Measurements from ENCODE around the gene PPFIA1. TPM values are rescaled to one million over a fixed set of nuclear protein-coding genes. Genes with fewer than 3 reads are reported as not detected.

The PPFIA1 gene
- total and polyA plus RNA-seq, 2 of the 8 experiments (the other 6 are each of a cell fraction or from before 2014, with no cell fraction given), result 44.3 to 73.5 TPM

GRCh38 chr11:70255477-70256116, 14.9 kb upstream of the PPFIA1 start:
- no peak overlapping the region for H3K14ac ChIP-seq (ENCODE audit: insufficient read length)
- no peak overlapping the region for H4K8ac ChIP-seq (ENCODE audit: extremely low read depth, insufficient read depth, low read length)
- no peak overlapping the region for H3K23ac ChIP-seq (ENCODE audit: insufficient read length)
- H2AFZ ChIP-seq (ENCODE audit: low read length), result peak overlapping the region; percentile 25; the same call in 1 of the 2 replicates
- H3K79me2 ChIP-seq (ENCODE audit: control insufficient read depth in 1 of 2, insufficient read depth in 2 of 2, low read length in 2 of 2), result no peaks in the 10 kb centered on the region
- FAIRE-seq (no peak), DNase-seq (ENCODE audit: low read depth in 1 of 2, low spot score in 2 of 2) (no peak)
- no peak overlapping the region for H3K56ac ChIP-seq (replicated peaks; ENCODE audit: insufficient read length, low read depth, low read length)
- 0 out of 2 replicates have a peak overlapping the region, but pooled peaks have one; percentile 1 for H2AK5ac ChIP-seq (ENCODE audit: low read depth, low read length)
- no peak overlapping the region for H2BK12ac ChIP-seq (ENCODE audit: low read depth, low read length)
- 87% methylated on average over 12 of the region's 12 CpGs; no CpG with 5 or more reads in 1 of the 2 experiments for WGBS, 2 experiments (ENCODE audit: extremely low coverage in 1 of 2, insufficient coverage in 1 of 2, insufficient read length in 1 of 2, insufficient replicate concordance in 2 of 2, low coverage in 1 of 2, low lambda C conversion rate in 2 of 2, missing lambda C conversion rate in 1 of 2)
- no peak overlapping the region for H3K27ac ChIP-seq (ENCODE audit: low read depth, low read length)
- no peaks in the 10 kb centered on the region for H3K79me1 ChIP-seq (ENCODE audit: low read depth, low read length)
- no peak overlapping the region for H4K5ac ChIP-seq (ENCODE audit: insufficient read length, low read depth, low read length)
- no peak overlapping the region for H2BK15ac ChIP-seq (ENCODE audit: low read length)
- H3K9me3 ChIP-seq (ENCODE audit: insufficient read depth in 2 of 2, low read depth in 1 of 2, low read length in 1 of 2), result no peaks in the 10 kb centered on the region
- no peaks in the 10 kb centered on the region for H4K20me1 ChIP-seq (replicated peaks in 1 of 2; ENCODE audit: control insufficient read depth in 1 of 2, insufficient read depth in 2 of 2, low read length in 2 of 2)
- H2BK120ac ChIP-seq (replicated peaks; ENCODE audit: low read depth, low read length), result no peak overlapping the region
- ChIA-PET POLR2A (ENCODE audit: partially characterized antibody) (interaction anchor here (1.6 kb wide), 1 partner anchor 13 kb away, joined by 3 read pairs; no protein-coding TSS in a partner anchor), CTCF (ENCODE audit: partially characterized antibody) (no interaction called here)
- H3K27me3 ChIP-seq (replicated peaks in 1 of 4; ENCODE audit: control insufficient read depth in 3 of 4, extremely low read depth in 1 of 4, insufficient read depth in 3 of 4, low read length in 3 of 4), result no peaks in the 10 kb centered on the region
- H4K91ac ChIP-seq (replicated peaks; ENCODE audit: insufficient read length, low read length), result no peak overlapping the region
- H3K4ac ChIP-seq (replicated peaks; ENCODE audit: insufficient read length, low read depth, low read length), result no peak overlapping the region
- H2BK20ac ChIP-seq (ENCODE audit: low read length), result no peak overlapping the region
- 0 out of 7 replicates have a peak, but pooled peaks cover 0 to 2% (median 0%) of the 10 kb centered on the region in 4 experiments for H3K4me1 ChIP-seq (replicated peaks in 1 of 4; ENCODE audit: control insufficient read depth in 3 of 4, insufficient read depth in 4 of 4, low read length in 3 of 4)
- no peak overlapping the region for H3K4me2 ChIP-seq (ENCODE audit: insufficient read depth in 1 of 2, low read depth in 2 of 2, low read length in 2 of 2)
- H3K23me2 ChIP-seq (ENCODE audit: low read depth, low read length), result no peaks in the 10 kb centered on the region
- H3K18ac ChIP-seq (ENCODE audit: extremely low read depth, low read length), result no peak overlapping the region
- no peaks in the 10 kb centered on the region for H3K36me3 ChIP-seq (ENCODE audit: control insufficient read depth in 2 of 4, insufficient read depth in 4 of 4, low read length in 3 of 4)
- H3K9ac ChIP-seq (replicated peaks in 1 of 4; ENCODE audit: extremely low read depth in 1 of 4, low read depth in 3 of 4, low read length in 3 of 4), result no peak overlapping the region
- H3K4me3 ChIP-seq (ENCODE audit: extremely low read depth in 1 of 4, insufficient read depth in 2 of 4, low read depth in 3 of 4, low read length in 4 of 4), result no peak overlapping the region
- H2BK5ac ChIP-seq (ENCODE audit: low read depth, low read length), result no peak overlapping the region
- TF ChIP-seq USF2 (IDR thresholded peaks at IDR 0.05; ENCODE audit: low read length) (no peak), SRF (IDR thresholded peaks at IDR 0.05; ENCODE audit: low read depth, low read length) (no peak), TAF1 (IDR thresholded peaks at IDR 0.05; ENCODE audit: low read depth, low read length) (no peak), CREB1 (IDR thresholded peaks at IDR 0.05) (no peak), BRCA1 (IDR thresholded peaks at IDR 0.05; ENCODE audit: low read depth, low read length) (no peak), CTCF (IDR thresholded peaks at IDR 0.05; ENCODE audit: control extremely low read depth in 1 of 3, insufficient read depth in 1 of 3, low read depth in 1 of 3, low read length in 3 of 3) (no peak), RBBP5 (IDR thresholded peaks at IDR 0.05; ENCODE audit: borderline replicate concordance, low read depth, low read length) (no peak), CBX8 (IDR thresholded peaks at IDR 0.05; ENCODE audit: borderline replicate concordance, low read depth, low read length) (no peak)

Data from H1 (cell line).